ENCODE results near the gene HAUS7. TPM values are rescaled to one million over a fixed set of nuclear protein-coding genes. Genes with fewer than 3 reads are reported as not detected.

The HAUS7 gene
- total RNA-seq, 2 experiments from 2014 or later: 24.4 to 25.6 TPM

DNA sequence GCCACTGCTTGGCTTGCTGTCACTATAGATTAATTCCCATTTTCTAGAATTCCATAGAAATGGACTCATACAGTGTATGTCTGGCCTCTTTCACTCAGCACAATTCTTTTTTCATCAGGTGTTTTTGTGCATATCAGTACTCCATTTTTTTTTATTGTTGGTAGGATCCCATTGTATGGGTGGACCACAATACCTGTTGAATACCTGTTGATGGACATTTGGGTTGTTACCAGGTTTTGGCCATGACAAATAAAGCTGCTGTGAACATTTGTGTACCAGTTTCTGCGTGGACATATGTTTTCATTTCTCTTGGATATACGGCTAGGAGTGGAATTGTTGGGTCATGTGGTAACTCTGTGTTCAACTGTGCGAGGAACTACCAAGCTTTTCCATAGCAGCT, 44.2 kb downstream of the HAUS7 start:
- POLR2A ChIA-PET: no interaction called here
- ATAC-seq (ENCODE audit: poor library complexity) (no peak), DNase-seq (no peak)
- H3K9me3 ChIP-seq (ENCODE audit: control insufficient read depth in 1 of 2, insufficient read depth in 1 of 2, low read length in 2 of 2): no peaks in the 10 kb centered on the region
- Mint-ChIP-seq H3K4me1 (ENCODE audit: low read depth) (no peaks in the 10 kb centered on the region), H3K36me3 (ENCODE audit: low read depth) (no peaks in the 10 kb centered on the region), H3K27ac (no peak overlapping the region), H3K9me3 (peaks cover 2% of the 10 kb centered on the region), H3K4me3 (no peak overlapping the region), H3K27me3 (peaks cover 4% of the 10 kb centered on the region)
- CTCF ChIA-PET: no interaction called here
- no peak overlapping the region for H3K27ac ChIP-seq (ENCODE audit: low read depth in 1 of 2, low read length in 2 of 2)
- TF ChIP-seq, protein P1, sequence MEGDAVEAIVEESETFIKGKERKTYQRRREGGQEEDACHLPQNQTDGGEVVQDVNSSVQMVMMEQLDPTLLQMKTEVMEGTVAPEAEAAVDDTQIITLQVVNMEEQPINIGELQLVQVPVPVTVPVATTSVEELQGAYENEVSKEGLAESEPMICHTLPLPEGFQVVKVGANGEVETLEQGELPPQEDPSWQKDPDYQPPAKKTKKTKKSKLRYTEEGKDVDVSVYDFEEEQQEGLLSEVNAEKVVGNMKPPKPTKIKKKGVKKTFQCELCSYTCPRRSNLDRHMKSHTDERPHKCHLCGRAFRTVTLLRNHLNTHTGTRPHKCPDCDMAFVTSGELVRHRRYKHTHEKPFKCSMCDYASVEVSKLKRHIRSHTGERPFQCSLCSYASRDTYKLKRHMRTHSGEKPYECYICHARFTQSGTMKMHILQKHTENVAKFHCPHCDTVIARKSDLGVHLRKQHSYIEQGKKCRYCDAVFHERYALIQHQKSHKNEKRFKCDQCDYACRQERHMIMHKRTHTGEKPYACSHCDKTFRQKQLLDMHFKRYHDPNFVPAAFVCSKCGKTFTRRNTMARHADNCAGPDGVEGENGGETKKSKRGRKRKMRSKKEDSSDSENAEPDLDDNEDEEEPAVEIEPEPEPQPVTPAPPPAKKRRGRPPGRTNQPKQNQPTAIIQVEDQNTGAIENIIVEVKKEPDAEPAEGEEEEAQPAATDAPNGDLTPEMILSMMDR (IDR thresholded peaks at IDR 0.05): no peak
- H3K4me3 ChIP-seq (ENCODE audit: low read length): no peak overlapping the region
- no peaks in the 10 kb centered on the region for H3K36me3 ChIP-seq (ENCODE audit: insufficient read depth, low read length)
- H3K4me1 ChIP-seq (ENCODE audit: insufficient read depth, low read length): no peaks in the 10 kb centered on the region
- no peaks in the 10 kb centered on the region for H3K27me3 ChIP-seq (ENCODE audit: control insufficient read depth in 1 of 2, insufficient read depth in 2 of 2, low read length in 2 of 2)
- intact Hi-C loops (cut with DNase I, micrococcal nuclease): no loop called here

DNA sequence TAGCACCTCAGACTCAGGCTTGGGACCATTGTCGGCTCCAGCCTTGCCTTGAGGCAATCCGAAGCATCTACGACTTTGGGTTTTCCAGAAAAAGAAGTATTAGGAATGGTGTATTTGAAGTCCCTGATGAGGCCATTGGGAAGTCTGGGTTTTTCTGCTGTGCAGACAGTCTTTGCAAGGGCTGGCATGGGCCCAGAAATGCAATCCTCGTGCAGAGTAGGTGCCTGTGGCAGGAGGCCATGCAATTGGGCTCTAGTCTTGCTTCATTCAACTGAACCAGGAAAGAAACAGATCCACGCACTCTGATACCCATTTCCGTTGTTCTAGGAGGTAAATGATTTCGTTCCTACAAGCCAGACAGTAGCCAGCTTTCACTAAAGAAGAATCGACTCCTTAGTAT, 46.7 kb downstream of the HAUS7 start:
- H3K9me3 Mint-ChIP-seq: no peaks in the 10 kb centered on the region
- Histone ChIP-seq H3K9me3 (ENCODE audit: control insufficient read depth in 1 of 2, insufficient read depth in 1 of 2, low read length in 2 of 2) (no peaks in the 10 kb centered on the region), H3K27me3 (ENCODE audit: control insufficient read depth in 1 of 2, insufficient read depth in 2 of 2, low read length in 2 of 2) (no peaks in the 10 kb centered on the region), H3K27ac (ENCODE audit: low read depth in 1 of 2, low read length in 2 of 2) (no peak overlapping the region), H3K4me1 (ENCODE audit: insufficient read depth, low read length) (no peaks in the 10 kb centered on the region), H3K4me3 (ENCODE audit: low read length) (no peak overlapping the region), H3K36me3 (ENCODE audit: insufficient read depth, low read length) (no peaks in the 10 kb centered on the region)
- H3K27ac Mint-ChIP-seq: no peak overlapping the region
- ATAC-seq (ENCODE audit: poor library complexity): no peak
- CTCF ChIA-PET: no interaction called here
- TF ChIP-seq, protein P1 (IDR thresholded peaks at IDR 0.05): no peak
- H3K4me3 Mint-ChIP-seq: no peak overlapping the region
- intact Hi-C loops (cut with DNase I, micrococcal nuclease): no loop called here
- H3K4me1 Mint-ChIP-seq (ENCODE audit: low read depth): no peaks in the 10 kb centered on the region
- no peaks in the 10 kb centered on the region for H3K27me3 Mint-ChIP-seq
- POLR2A ChIA-PET: no interaction called here
- no peak for DNase-seq
- H3K36me3 Mint-ChIP-seq (ENCODE audit: low read depth): no peaks in the 10 kb centered on the region

DNA sequence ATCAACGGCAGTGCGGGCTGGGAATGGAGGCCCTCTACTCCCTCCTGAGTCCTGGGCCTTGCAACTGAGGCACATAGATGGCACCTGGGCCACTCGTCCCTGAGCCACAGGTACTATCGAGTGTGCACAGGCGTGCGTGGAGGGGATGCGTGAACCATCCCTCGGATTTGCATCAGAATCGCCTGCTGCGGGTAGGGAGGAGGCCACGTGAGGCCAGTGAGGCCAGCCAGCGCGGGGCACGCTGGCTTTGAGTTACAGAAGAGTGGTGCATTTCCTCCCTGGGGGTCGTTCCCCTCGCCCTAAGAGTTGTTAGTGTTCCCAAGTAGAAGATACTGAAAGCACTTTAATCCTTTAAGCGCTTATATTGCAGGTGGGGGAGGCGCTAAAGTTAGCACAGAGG, 48.5 kb downstream of the HAUS7 start:
- no peak for DNase-seq
- CTCF ChIA-PET: no interaction called here

More for the DNA sequence above, 48.5 kb downstream of the HAUS7 start:
- intact Hi-C loops (cut with DNase I, micrococcal nuclease): no loop called here
- Mint-ChIP-seq H3K4me3 (no peak overlapping the region), H3K27ac (no peak overlapping the region), H3K27me3 (no peaks in the 10 kb centered on the region), H3K9me3 (no peaks in the 10 kb centered on the region), H3K4me1 (ENCODE audit: low read depth) (no peaks in the 10 kb centered on the region), H3K36me3 (ENCODE audit: low read depth) (no peaks in the 10 kb centered on the region)
- TF ChIP-seq, protein P1 (IDR thresholded peaks at IDR 0.05): no peak
- no peak for ATAC-seq (ENCODE audit: poor library complexity)
- POLR2A ChIA-PET: no interaction called here
- H3K4me3 ChIP-seq (ENCODE audit: low read length): no peak overlapping the region
- H3K9me3 ChIP-seq (ENCODE audit: control insufficient read depth in 1 of 2, insufficient read depth in 1 of 2, low read length in 2 of 2): no peaks in the 10 kb centered on the region
- H3K4me1 ChIP-seq (ENCODE audit: insufficient read depth, low read length): no peaks in the 10 kb centered on the region
- no peaks in the 10 kb centered on the region for H3K36me3 ChIP-seq (ENCODE audit: insufficient read depth, low read length)
- H3K27ac ChIP-seq (ENCODE audit: low read depth in 1 of 2, low read length in 2 of 2): no peak overlapping the region
- no peaks in the 10 kb centered on the region for H3K27me3 ChIP-seq (ENCODE audit: control insufficient read depth in 1 of 2, insufficient read depth in 2 of 2, low read length in 2 of 2)
